ELR (cell line): Measurements from ENCODE around the gene RPL27A.

Experiments used
- DNase-seq: peaks from one replicate; pipeline ENCODE4 v3.0.0-alpha.2; 2015; ENCODE audit warnings: low read depth

The RPL27A gene

GRCh38 chr11:8682303-8683114, at the start of gene RPL27A, which contains the start of gene TRIM66:
Gene RPL27A (plus strand): TSS chr11:8682792. CDS start chr11:8682814, 22 bp downstream.
Gene TRIM66 (minus strand): TSS chr11:8682665. CDS start chr11:8672274, 10,391 bp downstream.
- DNase-seq, result peak; percentile 98

- no peak for DNase-seq
Observed at GRCh38 chr11:8634498-8634897, 48.1 kb upstream of the RPL27A start.

GRCh38 chr11:8636127-8636526, 46.5 kb upstream of the RPL27A start:
- DNase-seq, result no peak

- peak; percentile 62 for DNase-seq
Observed at GRCh38 chr11:8638300-8638699, 44.3 kb upstream of the RPL27A start.

GRCh38 chr11:8639655-8640054, 42.9 kb upstream of the RPL27A start:
- DNase-seq, result no peak

- no peak for DNase-seq
Observed at GRCh38 chr11:8640267-8640906, 42.2 kb upstream of the RPL27A start.

GRCh38 chr11:8641332-8641731, 41.3 kb upstream of the RPL27A start:
- DNase-seq, result no peak

GRCh38 chr11:8642196-8642841, 40.3 kb upstream of the RPL27A start:
- DNase-seq, result no peak

GRCh38 chr11:8646873-8647272, 35.7 kb upstream of the RPL27A start:
- no peak for DNase-seq

GRCh38 chr11:8649361-8649760, 33.2 kb upstream of the RPL27A start:
- peak; percentile 79 for DNase-seq

GRCh38 chr11:8650401-8650990, 32.1 kb upstream of the RPL27A start:
- peak; percentile 11 for DNase-seq

GRCh38 chr11:8652140-8652539, 30.5 kb upstream of the RPL27A start:
- DNase-seq, result peak; percentile 93

- DNase-seq, result no peak
Observed at GRCh38 chr11:8654503-8654902, 28.1 kb upstream of the RPL27A start.

GRCh38 chr11:8656291-8656690, 26.3 kb upstream of the RPL27A start:
- DNase-seq, result no peak

- DNase-seq, result no peak
Observed at GRCh38 chr11:8658321-8659057, 24.1 kb upstream of the RPL27A start.

GRCh38 chr11:8661001-8661795, 21.4 kb upstream of the RPL27A start:
- no peak for DNase-seq

- DNase-seq, result no peak
Observed at GRCh38 chr11:8665222-8665621, 17.4 kb upstream of the RPL27A start.

GRCh38 chr11:8670081-8670480, 12.5 kb upstream of the RPL27A start:
- peak; percentile 52 for DNase-seq

GRCh38 chr11:8671193-8671612, 11.4 kb upstream of the RPL27A start:
- peak; percentile 96 for DNase-seq

GRCh38 chr11:8671651-8672062, 10.9 kb upstream of the RPL27A start:
- DNase-seq, result peak; percentile 82

- no peak for DNase-seq
Observed at GRCh38 chr11:8672346-8672745, 10.2 kb upstream of the RPL27A start.
